GM18861 (cell line): Measurements from ENCODE around the gene KIFC3.
"Not testable (repeated sequence)": the region's sequence is repeated elsewhere in the genome, so short reads cannot be mapped to it uniquely, and the experiment has no call there.

Experiments used
- ATAC-seq: cut with Tn5 transposase; IDR thresholded peaks from one replicate; pipeline ENCODE4 v1.9.1; 2021; ENCODE audit not compliant: unreplicated experiment

Gene KIFC3

GRCh38 chr16:57755061-57755684, 47.1 kb downstream of the KIFC3 start:
- ATAC-seq: no peak

DNA sequence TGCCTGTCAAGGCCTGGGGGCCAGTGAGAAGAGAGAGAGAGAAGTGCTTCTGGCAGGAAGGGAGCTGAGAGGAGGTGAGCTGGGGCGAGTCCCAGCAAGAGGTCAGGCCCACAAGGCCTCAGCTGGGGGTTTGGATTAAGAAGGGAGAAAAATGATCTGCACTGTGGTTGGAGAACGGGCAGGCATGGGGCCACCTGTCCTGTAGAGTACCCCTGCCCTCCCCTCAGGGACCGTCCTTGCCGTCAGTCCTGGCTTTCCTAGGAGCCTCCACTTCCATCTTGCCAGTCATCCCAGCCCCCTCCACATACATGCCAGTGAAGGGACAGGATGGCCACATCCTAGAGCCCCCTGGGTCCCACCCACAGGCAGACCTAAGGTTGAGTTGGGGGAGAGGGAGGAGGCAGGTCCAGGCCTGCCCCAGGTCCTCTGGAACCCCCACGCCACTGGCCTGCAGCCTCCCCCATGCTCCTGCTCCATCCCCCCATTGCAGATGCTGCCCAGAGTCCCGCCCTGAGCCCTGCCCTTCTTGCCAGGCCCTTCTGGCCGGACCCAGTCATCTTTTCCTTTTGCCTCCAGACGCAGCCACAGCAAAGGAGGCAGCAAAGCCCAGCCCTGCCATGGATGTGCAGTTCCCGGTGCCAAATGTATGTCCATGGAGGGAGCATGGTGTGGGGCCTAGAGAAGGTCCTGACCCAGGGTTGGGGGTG, 47.8 kb downstream of the KIFC3 start:
- no peak for ATAC-seq

DNA sequence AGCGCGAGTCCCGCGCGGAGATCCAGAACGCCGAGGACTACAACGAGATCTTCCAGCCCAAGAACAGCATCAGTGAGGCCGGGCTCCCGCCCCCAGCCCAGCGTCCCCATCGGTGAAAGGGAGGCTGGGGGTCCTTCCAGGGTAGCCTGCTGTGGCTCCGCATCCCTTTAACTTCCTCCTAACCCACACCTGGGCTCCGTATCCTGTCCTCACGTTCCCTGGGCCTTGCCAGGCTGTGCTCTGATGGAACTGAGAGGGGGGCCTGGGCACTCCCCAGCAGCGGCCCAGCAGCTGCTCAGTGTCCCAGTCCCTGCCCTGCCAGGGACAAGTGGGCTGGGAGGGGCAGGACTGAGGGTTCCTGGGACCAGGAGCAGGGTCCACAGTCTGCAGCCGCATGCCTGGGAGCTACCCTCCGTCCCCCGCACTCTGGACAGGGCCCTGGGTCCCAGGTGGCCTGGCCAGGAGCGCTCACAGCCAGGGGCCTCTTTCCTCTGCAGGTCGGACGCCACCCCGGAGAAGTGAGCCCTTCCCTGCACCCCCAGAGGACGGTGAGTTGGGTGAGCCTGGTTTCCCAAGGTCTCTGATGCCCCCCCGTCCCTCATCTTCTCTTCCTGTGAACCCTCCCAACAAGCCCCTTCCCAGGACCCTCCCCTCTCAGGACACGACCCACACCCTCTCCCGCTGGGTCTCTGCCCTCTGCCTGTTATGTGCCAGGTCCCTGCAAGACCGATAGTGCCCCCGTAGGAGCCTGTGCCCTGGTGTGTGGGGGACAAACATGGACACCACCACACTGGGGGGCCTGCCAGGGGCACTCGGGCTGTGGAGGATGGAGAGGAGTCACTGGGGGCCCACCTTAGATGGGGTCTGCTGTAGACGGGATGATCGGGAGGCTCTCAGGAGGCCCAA, 48.6 kb downstream of the KIFC3 start:
- ATAC-seq: no peak

- ATAC-seq: no peak
These were observed 49.5 kb downstream of the KIFC3 start for GRCh38 chr16:57752581-57753447.

DNA sequence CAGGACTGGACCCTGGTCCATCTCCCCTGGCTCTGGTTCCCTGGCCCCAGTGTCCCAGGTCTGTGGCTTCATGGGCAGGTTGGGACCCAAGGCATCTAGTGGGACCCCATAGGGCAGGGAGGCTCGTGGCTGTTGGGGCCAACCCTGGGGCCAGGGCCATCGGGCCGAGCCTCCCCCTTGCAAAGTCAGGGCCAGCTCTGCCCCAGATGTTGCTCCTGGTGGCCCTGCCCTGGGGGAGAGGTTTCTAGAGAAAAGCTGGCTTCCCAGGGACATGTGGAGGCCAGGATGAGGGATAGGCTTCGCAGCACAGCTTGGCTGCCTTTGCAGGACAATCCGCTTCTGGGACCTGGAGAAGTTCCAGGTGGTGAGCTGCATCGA, 50.1 kb downstream of the KIFC3 start:
- ATAC-seq: no peak

- ATAC-seq: no peak
These were observed 50.6 kb downstream of the KIFC3 start for GRCh38 chr16:57751539-57752202.

DNA sequence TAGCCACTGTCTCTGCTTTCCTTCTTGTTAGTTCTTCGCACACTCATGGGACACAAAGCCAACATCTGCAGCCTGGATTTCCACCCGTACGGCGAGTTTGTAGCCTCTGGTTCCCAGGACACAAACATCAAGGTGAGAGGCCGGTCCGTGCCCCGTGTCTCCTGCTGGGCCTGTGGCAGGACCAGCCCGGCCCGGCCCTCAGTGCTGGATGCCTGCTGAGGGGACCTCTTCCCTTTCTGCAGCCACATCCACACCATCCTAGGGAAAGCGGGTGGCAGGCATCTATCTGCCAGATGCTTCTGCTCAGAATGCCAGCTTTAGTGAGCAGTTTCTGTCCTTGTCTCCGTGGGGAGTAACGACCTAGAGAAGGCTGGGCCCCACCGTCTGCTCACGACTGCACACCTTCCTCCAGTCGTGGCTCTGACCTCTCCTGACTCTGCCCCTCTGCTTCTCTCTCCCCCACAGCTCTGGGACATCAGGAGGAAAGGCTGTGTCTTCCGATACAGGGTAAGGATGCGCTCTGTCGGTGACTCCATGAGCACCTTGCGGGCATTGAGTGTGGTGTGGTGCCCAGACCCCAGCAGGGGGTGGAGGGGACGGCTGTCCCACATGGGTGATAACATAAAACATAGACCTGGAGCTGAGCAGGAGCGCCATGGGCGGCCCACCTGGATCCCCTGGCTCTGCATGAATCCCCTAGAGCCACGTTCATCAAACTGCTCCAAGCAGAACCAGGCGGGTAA, 51.3 kb downstream of the KIFC3 start:
- ATAC-seq: no peak

DNA sequence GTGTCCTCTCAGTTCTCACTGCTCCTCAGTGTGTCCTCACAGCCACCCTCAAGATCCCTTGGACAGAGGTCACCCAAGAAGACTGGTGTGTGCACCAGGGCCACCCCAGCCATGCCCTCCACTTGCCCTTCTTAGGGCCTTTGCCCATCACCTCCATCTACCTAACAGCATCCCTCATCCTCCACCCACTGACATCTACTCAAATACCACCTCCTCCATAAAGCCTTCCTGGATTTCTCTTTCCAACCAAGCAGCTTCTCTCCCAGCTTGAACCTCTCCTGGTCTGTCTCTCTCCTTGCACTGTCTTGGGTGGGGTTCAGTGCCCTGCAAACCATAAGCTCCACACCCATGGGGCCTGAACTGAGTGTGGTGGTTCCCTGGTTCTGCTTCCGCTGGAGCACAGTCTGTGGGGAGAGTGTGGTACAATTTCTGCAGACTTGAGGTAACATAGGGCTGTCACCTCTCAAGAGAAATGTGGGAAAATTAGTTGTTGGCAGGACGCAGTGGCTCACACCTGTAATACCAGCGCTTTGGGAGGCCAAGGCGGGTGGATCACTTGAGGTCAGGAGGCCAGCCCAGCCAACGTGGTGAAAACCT, 52.3 kb downstream of the KIFC3 start:
- ATAC-seq: no peak

DNA sequence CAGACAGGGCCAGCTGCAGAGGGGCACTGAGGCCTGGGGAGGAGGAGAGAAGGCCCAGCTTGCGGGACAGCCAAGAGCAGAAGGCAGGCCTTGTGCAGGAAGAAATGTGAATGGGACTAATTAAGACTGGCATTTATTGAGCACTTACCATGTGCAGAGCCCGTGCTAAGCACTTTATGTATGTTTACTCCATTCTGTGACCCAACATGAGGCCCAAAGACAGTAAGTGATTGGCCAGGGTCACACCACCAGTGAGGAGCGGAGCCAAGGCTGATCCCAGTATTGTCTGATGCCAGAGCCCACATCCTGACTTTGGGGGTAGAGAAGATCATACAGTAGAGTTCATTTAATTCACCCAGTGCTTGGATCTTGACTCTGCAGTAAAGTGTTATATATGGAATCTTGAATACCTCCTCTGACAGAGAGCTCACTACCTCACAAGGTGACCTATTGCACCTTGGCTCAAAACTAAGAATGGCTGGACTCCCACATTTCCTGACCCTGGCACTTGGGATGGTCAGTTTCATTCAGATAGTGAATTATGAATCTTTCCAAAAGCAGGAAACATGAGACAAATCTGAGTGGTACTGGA, 53.1 kb downstream of the KIFC3 start:
- ATAC-seq: no peak

- ATAC-seq: no peak
These were observed 53.7 kb downstream of the KIFC3 start for GRCh38 chr16:57748596-57748995.

- ATAC-seq: no peak
These were observed 54.3 kb downstream of the KIFC3 start for GRCh38 chr16:57747996-57748395.

- no peak for ATAC-seq
These were observed 54.8 kb downstream of the KIFC3 start for GRCh38 chr16:57747496-57747895.

GRCh38 chr16:57747091-57747490, 55.2 kb downstream of the KIFC3 start:
- no peak for ATAC-seq

GRCh38 chr16:57746316-57746715, 56.0 kb downstream of the KIFC3 start:
- not testable (repeated sequence) for ATAC-seq

- no peak for ATAC-seq
These were observed 56.5 kb downstream of the KIFC3 start for GRCh38 chr16:57745768-57746167.

- ATAC-seq: no peak
These were observed 57.7 kb downstream of the KIFC3 start for GRCh38 chr16:57744642-57744903.

DNA sequence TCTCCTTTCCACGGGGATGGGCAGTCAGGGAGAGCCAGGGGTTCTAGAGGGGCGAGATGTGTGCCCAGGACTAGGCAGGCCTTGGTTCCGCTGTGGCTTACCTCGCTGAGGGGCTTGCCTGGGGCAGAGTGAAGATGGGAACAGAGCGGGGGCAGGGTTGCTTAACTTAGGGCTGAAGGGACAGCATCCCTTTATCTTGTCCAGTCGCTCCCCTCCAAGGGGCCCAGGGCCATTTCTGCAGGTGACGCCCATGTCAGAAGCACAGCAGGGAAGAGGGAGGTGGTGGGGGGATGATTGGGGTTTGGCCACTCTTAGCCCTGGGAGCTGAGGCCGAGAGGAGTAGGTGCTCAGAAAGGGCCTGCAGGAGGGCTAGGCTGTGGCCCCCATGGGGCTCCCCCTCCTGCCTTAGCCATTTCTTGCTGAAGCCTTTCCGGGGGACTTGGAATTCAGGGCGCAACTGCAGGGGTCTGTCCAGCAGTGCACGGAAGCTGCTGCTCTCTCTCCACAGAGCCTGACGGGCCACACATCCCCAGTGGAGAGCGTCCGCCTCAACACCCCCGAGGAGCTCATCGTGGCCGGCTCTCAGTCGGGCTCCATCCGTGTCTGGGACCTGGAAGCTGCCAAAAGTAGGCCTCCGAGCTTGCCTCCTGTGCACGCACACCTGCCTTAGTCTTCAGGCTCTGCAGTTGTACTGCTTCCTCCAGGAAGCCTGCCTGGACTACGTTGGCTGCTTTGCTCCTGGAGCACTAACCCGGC, 58.2 kb downstream of the KIFC3 start:
- no peak for ATAC-seq

DNA sequence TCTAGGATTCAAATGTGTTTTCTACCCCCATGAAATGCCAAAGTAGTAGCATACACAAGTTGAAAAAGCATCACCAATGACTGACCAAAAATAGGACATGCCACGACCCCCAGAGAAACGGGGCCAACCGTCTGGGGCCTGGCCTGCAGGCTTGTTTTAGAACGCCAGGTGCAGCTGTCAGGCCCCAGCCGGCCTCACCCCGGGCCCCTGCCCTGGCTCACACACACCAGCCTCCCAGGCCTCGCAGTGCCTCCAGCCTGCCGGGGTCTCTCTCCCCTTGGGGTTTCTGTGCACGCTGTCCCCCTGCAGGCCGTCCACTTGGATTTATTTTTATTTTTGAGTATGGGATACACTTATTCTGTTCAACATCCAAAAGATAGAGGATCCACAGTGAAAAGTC, 58.8 kb downstream of the KIFC3 start:
- no peak for ATAC-seq
